ENCODE measurements around the gene NDFIP2.

The NDFIP2 gene

DNA sequence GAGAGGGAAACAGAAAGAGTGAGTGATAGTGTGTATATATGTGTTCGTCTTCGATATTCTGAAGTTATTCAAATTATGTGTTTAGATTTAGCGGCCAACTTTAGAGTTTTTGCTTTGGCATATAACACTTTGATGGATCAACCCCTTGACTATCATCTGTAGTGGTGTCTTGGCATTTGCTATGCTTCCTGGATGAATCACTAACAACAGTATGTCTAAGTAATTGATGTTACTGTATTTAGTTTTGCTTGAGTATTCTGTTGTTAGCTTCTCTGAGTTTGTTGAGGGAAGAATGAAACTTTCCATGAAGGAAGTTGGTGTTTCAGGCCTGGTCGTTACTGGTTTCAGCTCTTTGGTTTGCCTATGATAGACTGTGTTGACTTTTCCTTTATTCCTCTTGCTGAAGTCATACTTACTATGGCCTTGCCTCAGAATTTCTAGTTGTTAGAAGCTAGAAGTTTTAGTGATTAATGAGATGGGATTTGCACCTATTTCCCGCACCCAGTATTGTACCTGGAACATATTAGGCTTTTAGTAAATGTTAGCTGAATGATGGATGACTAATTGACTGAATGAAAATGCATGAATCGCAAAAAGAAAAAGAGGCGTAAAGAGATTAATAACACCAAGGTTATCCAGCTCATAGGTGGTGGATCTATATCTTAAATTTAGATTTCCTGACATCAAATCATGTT, 20.7 kb downstream of the NDFIP2 start:
- no peak overlapping the region for H3K27ac ChIP-seq
- no peak overlapping the region for H3K4me3 ChIP-seq
- TF ChIP-seq, protein P1, sequence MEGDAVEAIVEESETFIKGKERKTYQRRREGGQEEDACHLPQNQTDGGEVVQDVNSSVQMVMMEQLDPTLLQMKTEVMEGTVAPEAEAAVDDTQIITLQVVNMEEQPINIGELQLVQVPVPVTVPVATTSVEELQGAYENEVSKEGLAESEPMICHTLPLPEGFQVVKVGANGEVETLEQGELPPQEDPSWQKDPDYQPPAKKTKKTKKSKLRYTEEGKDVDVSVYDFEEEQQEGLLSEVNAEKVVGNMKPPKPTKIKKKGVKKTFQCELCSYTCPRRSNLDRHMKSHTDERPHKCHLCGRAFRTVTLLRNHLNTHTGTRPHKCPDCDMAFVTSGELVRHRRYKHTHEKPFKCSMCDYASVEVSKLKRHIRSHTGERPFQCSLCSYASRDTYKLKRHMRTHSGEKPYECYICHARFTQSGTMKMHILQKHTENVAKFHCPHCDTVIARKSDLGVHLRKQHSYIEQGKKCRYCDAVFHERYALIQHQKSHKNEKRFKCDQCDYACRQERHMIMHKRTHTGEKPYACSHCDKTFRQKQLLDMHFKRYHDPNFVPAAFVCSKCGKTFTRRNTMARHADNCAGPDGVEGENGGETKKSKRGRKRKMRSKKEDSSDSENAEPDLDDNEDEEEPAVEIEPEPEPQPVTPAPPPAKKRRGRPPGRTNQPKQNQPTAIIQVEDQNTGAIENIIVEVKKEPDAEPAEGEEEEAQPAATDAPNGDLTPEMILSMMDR (IDR thresholded peaks at IDR 0.05), result no peak
- DNase-seq (ENCODE audit: low spot score), result no peak

DNA sequence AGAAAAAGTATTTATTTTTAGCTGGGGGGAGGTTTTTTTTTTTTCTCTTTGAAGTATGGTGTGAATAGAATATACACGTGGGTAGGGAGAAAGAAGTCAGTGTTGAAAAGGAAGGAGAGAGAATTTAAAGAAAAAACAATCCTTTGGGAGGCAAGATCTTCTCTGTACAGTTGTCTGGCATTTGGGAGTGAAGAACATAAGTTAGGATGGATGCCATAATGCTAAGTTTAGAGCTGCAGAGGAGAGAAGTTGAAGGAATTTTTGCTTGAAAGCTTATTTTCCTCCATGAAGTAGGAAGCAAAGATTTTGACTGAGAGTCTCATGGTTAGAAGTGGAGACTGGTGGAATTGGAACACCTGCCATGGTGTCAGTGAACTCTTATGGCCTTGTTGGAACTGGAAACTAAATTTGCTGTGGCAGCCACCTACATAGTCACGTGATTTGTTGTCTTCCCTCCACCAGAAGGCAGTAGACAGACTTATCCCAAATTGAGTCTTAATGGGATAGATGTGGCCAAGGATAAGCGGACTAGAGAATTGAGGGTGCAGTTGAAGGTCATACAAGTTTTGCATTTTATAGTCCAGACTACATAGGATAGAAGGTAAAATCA, 22.0 kb downstream of the NDFIP2 start:
- Histone ChIP-seq H3K4me3 (no peak overlapping the region), H3K27ac (no peak overlapping the region)
- DNase-seq (ENCODE audit: low spot score), result no peak
- TF ChIP-seq, protein P1 (IDR thresholded peaks at IDR 0.05), result no peak

DNA sequence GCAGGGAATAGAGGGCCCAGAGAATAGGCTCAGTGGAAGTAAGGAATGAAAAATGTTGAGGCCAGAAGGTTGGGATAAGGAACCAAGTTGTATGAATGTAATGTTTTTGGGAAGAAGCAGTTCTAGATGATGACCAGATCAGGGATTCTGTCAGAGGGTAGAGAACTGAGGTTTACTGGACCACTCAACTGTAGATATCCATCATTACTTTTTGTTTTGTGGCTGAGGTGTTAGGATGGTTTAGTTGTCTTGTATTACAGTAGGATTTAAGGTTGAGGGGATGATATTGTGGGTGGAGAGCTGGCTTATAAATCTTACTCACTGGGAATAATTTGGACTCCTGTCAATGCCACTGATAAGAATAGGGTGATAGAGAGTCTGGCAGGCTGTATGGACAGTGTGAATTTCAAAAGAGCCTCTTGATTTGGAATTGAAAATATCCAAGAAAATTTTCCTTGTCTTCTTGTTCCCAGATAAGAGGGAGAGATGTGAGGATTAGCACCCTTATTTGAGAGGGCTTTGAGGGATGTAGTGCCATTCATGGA, 22.6 kb downstream of the NDFIP2 start:
- Histone ChIP-seq H3K4me3 (no peak overlapping the region), H3K27ac (no peak overlapping the region)
- TF ChIP-seq, protein P1 (IDR thresholded peaks at IDR 0.05), result no peak
- no peak for DNase-seq (ENCODE audit: low spot score)

DNA sequence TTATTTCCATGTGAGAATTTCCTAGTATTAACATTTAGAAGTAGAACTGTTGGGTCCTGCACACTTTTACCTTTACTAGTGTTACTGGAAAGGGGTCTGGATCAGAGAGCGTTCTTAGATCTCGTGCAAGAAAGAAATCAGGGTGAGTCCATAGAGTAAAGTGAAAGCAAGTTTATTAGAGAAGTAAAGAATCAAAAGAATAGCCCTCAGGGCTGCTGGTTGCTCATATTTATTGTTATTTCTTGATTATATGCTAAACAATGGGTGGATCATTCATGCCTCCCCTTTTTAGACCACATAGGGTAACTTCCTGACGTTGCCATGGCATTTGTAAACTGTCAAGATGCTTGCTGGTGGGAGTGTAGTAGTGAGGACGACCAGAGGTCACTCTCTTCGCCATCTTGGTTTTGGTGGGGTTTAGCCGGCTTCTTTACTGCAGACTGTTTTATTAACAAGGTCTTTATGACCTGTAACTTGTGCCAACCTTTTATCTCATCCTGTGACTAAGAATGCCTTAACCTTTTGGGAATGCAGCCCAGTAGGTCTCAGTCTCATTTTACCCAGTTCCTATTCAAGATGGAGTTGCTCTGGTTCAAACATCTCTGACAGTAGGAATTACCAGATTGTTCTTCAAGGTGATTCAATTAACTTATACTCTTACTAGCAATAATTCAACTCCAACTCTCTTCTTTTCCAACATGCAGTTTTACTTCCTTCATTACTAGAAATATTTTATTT, 27.4 kb downstream of the NDFIP2 start:
- no peak for DNase-seq (ENCODE audit: low spot score)
- TF ChIP-seq, protein P1 (IDR thresholded peaks at IDR 0.05), result no peak
- Histone ChIP-seq H3K4me3 (no peak overlapping the region), H3K27ac (no peak overlapping the region)

DNA sequence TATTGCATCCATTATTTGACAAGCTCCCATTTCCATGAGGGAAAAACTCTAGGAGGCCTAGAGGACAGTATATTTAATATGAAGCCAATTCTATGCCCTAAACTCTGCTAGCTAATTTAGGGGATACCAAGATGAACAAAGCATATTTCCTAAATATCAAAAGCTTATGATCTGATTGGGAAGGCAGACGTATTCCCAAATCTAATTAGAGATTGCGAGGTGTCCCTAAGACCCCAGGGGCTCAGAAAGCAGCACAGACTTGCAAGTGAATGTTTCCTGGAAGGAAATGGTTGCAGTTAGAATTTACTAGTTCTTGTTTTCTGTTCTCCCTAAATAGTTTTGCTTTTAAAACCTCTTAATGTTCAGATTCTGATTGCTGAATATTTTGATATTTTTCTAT, 30.7 kb downstream of the NDFIP2 start:
- DNase-seq (ENCODE audit: low spot score), result no peak
- TF ChIP-seq, protein P1 (IDR thresholded peaks at IDR 0.05), result no peak
- no peak overlapping the region for H3K4me3 ChIP-seq
- H3K27ac ChIP-seq, result no peak overlapping the region

DNA sequence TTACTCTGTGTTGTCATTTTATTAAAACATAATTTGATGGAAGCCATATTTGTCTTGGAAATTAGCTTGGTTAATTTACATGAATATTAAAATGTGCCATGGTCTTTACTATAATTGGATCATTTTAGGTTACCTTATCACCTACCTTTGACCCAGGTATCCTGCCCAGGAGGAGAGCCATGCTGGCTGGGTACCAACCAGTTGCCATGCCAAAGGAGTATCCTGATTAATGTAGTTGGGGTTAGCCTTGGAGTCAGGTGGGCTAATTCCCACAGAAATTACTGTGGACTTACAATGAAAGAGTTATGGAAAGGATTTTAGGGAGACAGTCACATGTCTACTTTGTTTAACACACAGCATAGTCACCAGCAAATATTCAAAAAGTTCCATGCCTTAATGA, 32.0 kb downstream of the NDFIP2 start:
- Histone ChIP-seq H3K4me3 (no peak overlapping the region), H3K27ac (no peak overlapping the region)
- no peak for DNase-seq (ENCODE audit: low spot score)
- TF ChIP-seq, protein P1 (IDR thresholded peaks at IDR 0.05), result no peak

Measured in coronary artery (tissue), 2 donors.